GM23338 (cell line): Measurements from ENCODE around the gene ENOX1. TPM values are rescaled to one million over a fixed set of nuclear protein-coding genes. Genes with fewer than 3 reads are reported as not detected.

ENCODE experiments used
- ATAC-seq: fragments of 200-7000 bp; cut with Tn5 transposase; 3 replicates; pipeline ENCODE4 v1.9.1; 2020
- DNase-seq: peaks from one replicate; pipeline ENCODE4 v3.0.0-alpha.2; 2015; ENCODE audit warnings: low spot score
- H2AFZ ChIP-seq: fragments of 200-600 bp; sonication (generic); 2 replicates; pipeline ENCODE4 v1.8.0; 2016; ENCODE audit warnings: antibody characterized with exemption, mild to moderate bottlenecking, moderate library complexity
- H3F3A ChIP-seq: fragments of 200-600 bp; sonication (generic); replicated peaks from 2 replicates; pipeline ENCODE4 v1.8.0; 2017; ENCODE audit warnings: antibody characterized with exemption, mixed run types, low read depth
- H3K27ac ChIP-seq: fragments of 200-600 bp; sonication (generic); 2 replicates; pipeline ENCODE4 v1.6.1; 2016; ENCODE audit warnings: low read depth
- H3K27me3 ChIP-seq: fragments of 200-600 bp; sonication (generic); 2 replicates; pipeline ENCODE4 v1.8.0; 2016; ENCODE audit warnings: mild to moderate bottlenecking, mixed run types, moderate library complexity; ENCODE audit not compliant: insufficient read depth
- H3K36me3 ChIP-seq: fragments of 200-600 bp; sonication (generic); 2 replicates; pipeline ENCODE4 v1.8.0; 2016; ENCODE audit warnings: mild to moderate bottlenecking; ENCODE audit not compliant: insufficient read depth
- H3K4me1 ChIP-seq: fragments of 200-600 bp; sonication (generic); 2 replicates; pipeline ENCODE4 v1.8.0; 2016; ENCODE audit warnings: mild to moderate bottlenecking, moderate library complexity; ENCODE audit not compliant: insufficient read depth
- H3K4me2 ChIP-seq: fragments of 200-600 bp; sonication (generic); 2 replicates; pipeline ENCODE4 v1.7.1; 2017; ENCODE audit warnings: mixed run types
- H3K4me3 ChIP-seq: fragments of 200-600 bp; sonication (generic); 2 replicates; pipeline ENCODE4 v1.6.1; 2016; ENCODE audit warnings: mixed run types
- H3K79me2 ChIP-seq: fragments of 200-600 bp; sonication (generic); replicated peaks from 2 replicates; pipeline ENCODE4 v1.8.0; 2017; ENCODE audit warnings: mild to moderate bottlenecking; ENCODE audit not compliant: insufficient read depth
- H3K9me2 ChIP-seq: fragments of 200-600 bp; sonication (generic); 2 replicates; pipeline ENCODE4 v1.8.0; 2017; ENCODE audit not compliant: insufficient read depth
- H4K20me1 ChIP-seq: fragments of 200-600 bp; sonication (generic); replicated peaks from 2 replicates; pipeline ENCODE4 v1.8.0; 2017; ENCODE audit warnings: mild to moderate bottlenecking; ENCODE audit not compliant: insufficient read depth
- H3K27ac Mint-ChIP-seq: 2 replicates; pipeline ENCODE4 v1.8.0; 2020; ENCODE audit warnings: inconsistent platforms, mild to moderate bottlenecking, moderate library complexity, mixed read lengths
- H3K27me3 Mint-ChIP-seq: 3 replicates; pipeline ENCODE4 v1.8.0; 2022; ENCODE audit warnings: low read depth, mild to moderate bottlenecking, moderate library complexity, mixed read lengths, inconsistent platforms; ENCODE audit not compliant: insufficient read depth, poor library complexity
- H3K36me3 Mint-ChIP-seq: 3 replicates; pipeline ENCODE4 v1.8.0; 2021; ENCODE audit warnings: low read depth, mild to moderate bottlenecking, inconsistent platforms, moderate library complexity, mixed read lengths
- H3K4me1 Mint-ChIP-seq: 3 replicates; pipeline ENCODE4 v1.8.0; 2020; ENCODE audit warnings: mild to moderate bottlenecking, inconsistent platforms, mixed read lengths
- H3K4me3 Mint-ChIP-seq: 3 replicates; pipeline ENCODE4 v1.8.0; 2021; ENCODE audit warnings: moderate library complexity, mild to moderate bottlenecking, inconsistent platforms, mixed read lengths
- H3K9me3 Mint-ChIP-seq: 3 replicates; pipeline ENCODE4 v1.8.0; 2020; ENCODE audit warnings: moderate library complexity, mild to moderate bottlenecking, inconsistent platforms, mixed read lengths
- CREB1 ChIP-seq: fragments of 250-450 bp; sonication (Bioruptor Pico); IDR thresholded peaks from 2 replicates; pipeline ENCODE4 v1.5.0; 2020; ENCODE audit warnings: low read depth, mild to moderate bottlenecking, moderate library complexity
- CTCF ChIP-seq, 2 experiments: fragments of 200-600 bp in 1 of 2; sonication (generic) in 1 of 2; conservative IDR thresholded peaks; 2 replicates each; pipeline versions ENCODE4 v1.5.1 to v1.6.1; 2016 to 2017; ENCODE audit warnings: antibody characterized with exemption in 2 of 2, low read depth in 2 of 2, mild to moderate bottlenecking in 2 of 2, moderate library complexity in 1 of 2
- ETS1 ChIP-seq: IDR thresholded peaks from 2 replicates; pipeline ENCODE4 v1.6.1; 2016; ENCODE audit warnings: antibody characterized with exemption
- EZH2 ChIP-seq: fragments of 200-600 bp; sonication (generic); IDR thresholded peaks from one replicate; pipeline ENCODE4 v1.8.0; 2017; ENCODE audit warnings: antibody characterized with exemption, mild to moderate bottlenecking, low read depth; ENCODE audit not compliant: unreplicated experiment
- EZH2phosphoT487 ChIP-seq: fragments of 200-600 bp; sonication (generic); IDR thresholded peaks from one replicate; pipeline ENCODE4 v1.8.1; 2018; ENCODE audit warnings: antibody characterized with exemption; ENCODE audit not compliant: unreplicated experiment
- JUNB ChIP-seq: IDR thresholded peaks from one replicate; pipeline ENCODE4 v1.6.1; 2016; ENCODE audit warnings: antibody characterized with exemption; ENCODE audit not compliant: unreplicated experiment
- NANOG ChIP-seq: IDR thresholded peaks from 2 replicates; pipeline ENCODE4 v1.6.1; 2016; ENCODE audit warnings: antibody characterized with exemption, borderline replicate concordance
- POLR2AphosphoS5 ChIP-seq: IDR thresholded peaks from 2 replicates; pipeline ENCODE4 v1.6.1; 2016; ENCODE audit warnings: antibody characterized with exemption, low read depth
- REST ChIP-seq: IDR thresholded peaks from one replicate; pipeline ENCODE4 v1.6.1; 2018; ENCODE audit warnings: antibody characterized with exemption; ENCODE audit not compliant: unreplicated experiment
- STAT1 ChIP-seq: IDR thresholded peaks from one replicate; pipeline ENCODE4 v1.6.1; 2016; ENCODE audit warnings: antibody characterized with exemption; ENCODE audit not compliant: unreplicated experiment
- ZNF114 ChIP-seq: fragments of 250-450 bp; sonication (Bioruptor Pico); IDR thresholded peaks from 2 replicates; pipeline ENCODE4 v1.5.0; 2020; ENCODE audit warnings: mild to moderate bottlenecking, moderate library complexity
- ZNF331 ChIP-seq: fragments of 250-450 bp; sonication (Bioruptor Pico); IDR thresholded peaks from 2 replicates; pipeline ENCODE4 v1.5.0; 2020; ENCODE audit warnings: low read depth, mild to moderate bottlenecking, moderate library complexity
- ZNF462 ChIP-seq: fragments of 250-450 bp; sonication (Bioruptor Pico); IDR thresholded peaks from 2 replicates; pipeline ENCODE4 v1.5.0; 2020; ENCODE audit warnings: mild to moderate bottlenecking, moderate library complexity
- polyA plus RNA-seq: library from polyadenylated mRNA; unstranded; fragments of >200 nt; fragmentation: Nextera tagmentation; extraction: Ambion mirVana; gene quantifications from 2 replicates; pipeline ENCODE4 v1.2.1, GENCODE V29; 2016
- total RNA-seq: library from RNA; depleted of rRNA; stranded (reverse); fragments of >200 nt; shearing (Covaris generic); gene quantifications from 2 replicates; pipeline ENCODE4 v1.2.3, GENCODE V29; 2014

Gene ENOX1
- total and polyA plus RNA-seq, 2 experiments from 2014 or later: 0.66 to 0.81 TPM

- Histone ChIP-seq H3F3A (no peaks in the 10 kb centered on the region), H3K36me3 (no peaks in the 10 kb centered on the region), H3K9me2 (peaks cover 6% of the 10 kb centered on the region; the same call in 1 of the 2 replicates), H3K4me3 (no peak overlapping the region), H3K79me2 (no peaks in the 10 kb centered on the region), H4K20me1 (no peaks in the 10 kb centered on the region), H3K4me2 (no peak overlapping the region), H3K27ac (no peak overlapping the region), H3K4me1 (no peaks in the 10 kb centered on the region), H2AFZ (no peak overlapping the region), H3K27me3 (no peaks in the 10 kb centered on the region)
- DNase-seq (no peak), ATAC-seq (peak; percentile 50)
- H3K27me3 Mint-ChIP-seq: no peaks in the 10 kb centered on the region
- H3K4me1 Mint-ChIP-seq: peaks cover 13% of the 10 kb centered on the region
- TF ChIP-seq CTCF (conservative IDR thresholded peaks at IDR 0.05; ENCODE audit: low read depth in 2 of 2) (no peak), EZH2 (no peak), JUNB (no peak), CREB1 (CRISPR knock-in tag) (no peak), EZH2phosphoT487 (no peak), REST (no peak), ZNF331 (CRISPR knock-in tag) (no peak), ZNF114 (CRISPR knock-in tag) (no peak), ZNF462 (CRISPR knock-in tag) (no peak), POLR2AphosphoS5 (no peak), ETS1 (no peak), NANOG (no peak), STAT1 (no peak)
- no peaks in the 10 kb centered on the region for H3K36me3 Mint-ChIP-seq
- no peak overlapping the region for H3K27ac Mint-ChIP-seq
- H3K4me3 Mint-ChIP-seq: no peak overlapping the region
- H3K9me3 Mint-ChIP-seq: no peaks in the 10 kb centered on the region
Observed at GRCh38 chr13:43263047-43263446, 523.7 kb downstream of the ENOX1 start.
